Islet of Langerhans (tissue), 1 donor: ENCODE results near the gene SRMS.

Experiments
- FAIRE-seq: peaks from one replicate; lab custom pipeline; 2011; peaks lifted over from hg19 to GRCh38; lab: Jason Lieb, UNC

The SRMS gene, protein sequence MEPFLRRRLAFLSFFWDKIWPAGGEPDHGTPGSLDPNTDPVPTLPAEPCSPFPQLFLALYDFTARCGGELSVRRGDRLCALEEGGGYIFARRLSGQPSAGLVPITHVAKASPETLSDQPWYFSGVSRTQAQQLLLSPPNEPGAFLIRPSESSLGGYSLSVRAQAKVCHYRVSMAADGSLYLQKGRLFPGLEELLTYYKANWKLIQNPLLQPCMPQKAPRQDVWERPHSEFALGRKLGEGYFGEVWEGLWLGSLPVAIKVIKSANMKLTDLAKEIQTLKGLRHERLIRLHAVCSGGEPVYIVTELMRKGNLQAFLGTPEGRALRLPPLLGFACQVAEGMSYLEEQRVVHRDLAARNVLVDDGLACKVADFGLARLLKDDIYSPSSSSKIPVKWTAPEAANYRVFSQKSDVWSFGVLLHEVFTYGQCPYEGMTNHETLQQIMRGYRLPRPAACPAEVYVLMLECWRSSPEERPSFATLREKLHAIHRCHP

DNA sequence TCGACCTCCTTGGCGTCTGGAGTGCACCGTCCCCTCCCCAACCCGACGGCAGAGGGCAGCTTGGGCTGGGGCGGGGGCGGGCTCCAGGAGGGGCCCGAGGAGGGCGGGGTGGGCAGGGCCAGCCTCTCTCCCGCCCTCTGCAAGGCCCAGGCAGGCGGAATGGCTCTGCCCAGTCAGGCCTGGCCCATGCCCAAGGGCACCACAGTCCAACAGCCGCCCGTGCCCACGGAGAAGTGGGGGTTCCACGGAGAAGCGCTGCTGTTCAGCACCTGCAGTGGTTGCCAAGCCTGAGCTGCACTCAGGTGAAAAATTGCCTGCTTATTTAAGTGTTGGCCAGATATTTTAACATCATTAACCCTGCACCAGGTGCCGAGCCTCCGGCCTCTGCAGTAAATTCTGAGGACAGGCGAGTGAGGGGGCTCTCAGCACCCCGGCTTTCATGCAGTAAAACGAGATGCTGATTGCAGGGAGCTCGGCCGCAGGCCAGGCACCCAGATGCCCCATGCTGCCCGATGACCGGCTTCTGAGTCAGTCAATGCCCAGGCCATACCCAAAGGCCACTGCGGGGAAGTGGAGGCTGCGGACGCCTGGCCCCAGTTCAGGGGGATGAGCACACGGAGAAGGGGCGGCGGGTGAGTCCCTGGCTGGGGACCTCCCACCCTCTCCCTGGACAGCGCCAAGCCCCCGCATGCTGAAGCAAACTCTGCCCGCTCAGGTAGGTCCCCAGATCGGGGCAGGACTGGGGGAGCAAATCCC, at the start of gene SRMS:
Gene SRMS, minus strand, starts transcription at position 25 of the 756 bp plus-strand sequence. CDS start 286 bp downstream, outside the sequence.
- no peak for FAIRE-seq

DNA sequence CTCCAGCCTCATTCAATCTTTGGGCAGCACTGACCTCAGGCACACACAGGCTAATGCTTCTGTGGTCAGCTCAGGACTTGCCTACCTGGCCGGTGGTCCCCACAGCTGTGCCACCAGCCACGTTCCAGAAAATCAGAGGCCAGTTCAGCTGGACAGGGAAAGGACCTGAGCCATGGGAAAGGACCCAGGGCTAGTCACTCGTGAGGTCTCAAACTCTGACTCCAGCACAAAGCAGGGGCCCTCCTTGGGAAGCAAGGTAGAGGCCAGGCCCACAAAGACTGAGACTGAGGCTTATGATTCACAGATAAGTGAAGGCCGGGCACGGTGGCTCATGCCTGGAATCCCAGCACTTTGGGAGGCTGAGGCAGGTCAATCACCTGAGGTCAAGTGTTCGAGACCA, 48.9 kb upstream of the SRMS start:
- no peak for FAIRE-seq

DNA sequence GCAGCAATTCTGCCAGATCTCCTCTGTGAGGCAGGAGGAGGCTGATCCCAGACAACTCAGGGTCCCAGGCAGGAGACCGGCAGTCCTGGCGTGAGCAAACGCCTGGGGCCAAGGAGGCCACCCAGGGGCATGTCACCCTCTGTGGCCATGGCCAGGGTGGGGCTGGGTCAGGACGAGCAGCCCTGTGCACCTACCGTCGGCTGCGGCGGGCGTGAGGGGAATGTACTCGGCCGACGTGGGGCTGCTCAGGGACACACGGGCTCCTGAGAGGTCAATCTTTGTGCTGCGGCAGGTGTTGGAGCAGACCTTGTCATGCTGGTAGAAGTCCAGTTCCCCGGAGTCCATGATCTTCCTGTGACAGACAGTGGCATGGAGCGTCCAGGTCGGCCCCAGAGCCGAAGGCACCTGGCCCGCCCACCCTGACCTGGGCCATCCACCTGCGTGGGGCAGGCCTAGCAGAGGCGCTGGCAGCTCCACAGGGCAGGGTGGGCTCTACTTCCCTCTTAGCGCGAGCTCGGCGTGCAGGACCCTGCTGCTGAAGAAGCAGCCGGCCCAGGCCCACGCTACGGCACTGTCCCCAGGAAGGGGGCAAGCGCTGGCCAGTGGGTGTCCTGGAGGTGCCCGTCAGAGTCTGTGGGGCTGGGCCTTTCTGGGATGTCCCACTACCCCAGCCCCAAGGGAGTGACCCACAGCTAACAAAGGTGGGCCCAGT, 48.0 kb upstream of the SRMS start:
- no peak for FAIRE-seq

DNA sequence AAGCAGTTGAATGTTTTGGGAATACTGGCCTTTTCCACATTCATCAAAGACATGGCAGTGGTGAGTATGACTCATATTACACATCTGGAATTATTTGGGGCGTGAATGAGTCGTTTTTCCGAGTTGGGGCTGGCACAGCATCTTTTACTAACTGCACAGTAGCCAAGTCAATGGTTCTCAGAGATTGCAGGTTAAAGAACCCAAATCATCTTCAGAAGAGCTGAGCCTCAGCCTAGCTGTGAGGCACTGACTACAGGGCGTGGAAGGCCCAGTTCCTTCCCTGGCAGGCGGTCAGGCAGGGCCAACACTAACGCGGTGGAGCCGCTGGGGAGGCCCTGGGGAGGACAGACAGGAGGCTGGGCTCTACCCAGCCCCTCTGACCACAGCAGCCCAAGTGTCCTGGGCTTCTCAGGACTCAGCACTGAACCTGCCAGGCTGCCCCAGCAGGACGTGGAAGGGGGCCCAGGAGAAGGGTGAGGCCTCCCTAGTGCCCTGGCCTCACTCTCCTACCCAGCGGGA, 46.6 kb upstream of the SRMS start:
- no peak for FAIRE-seq

DNA sequence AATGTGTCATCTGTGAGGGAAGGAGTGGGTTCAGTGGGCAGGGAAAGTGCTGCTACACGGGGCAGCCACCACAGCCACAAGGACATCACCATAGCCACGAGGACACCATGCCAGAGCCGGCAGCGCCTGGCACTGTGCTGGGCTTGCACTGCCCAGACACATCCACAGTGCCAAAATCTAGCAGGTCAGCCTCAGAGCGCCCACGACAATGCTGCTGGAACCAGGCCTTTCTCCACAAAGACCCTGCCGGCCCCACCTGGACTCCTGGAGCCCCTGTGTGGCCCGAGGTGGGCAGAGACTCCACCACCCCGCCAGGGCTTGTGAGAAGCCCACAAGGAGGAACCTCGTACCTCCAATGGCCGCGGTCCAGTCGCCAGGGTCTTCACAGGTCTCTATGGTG, 45.1 kb upstream of the SRMS start:
- FAIRE-seq = no peak

DNA sequence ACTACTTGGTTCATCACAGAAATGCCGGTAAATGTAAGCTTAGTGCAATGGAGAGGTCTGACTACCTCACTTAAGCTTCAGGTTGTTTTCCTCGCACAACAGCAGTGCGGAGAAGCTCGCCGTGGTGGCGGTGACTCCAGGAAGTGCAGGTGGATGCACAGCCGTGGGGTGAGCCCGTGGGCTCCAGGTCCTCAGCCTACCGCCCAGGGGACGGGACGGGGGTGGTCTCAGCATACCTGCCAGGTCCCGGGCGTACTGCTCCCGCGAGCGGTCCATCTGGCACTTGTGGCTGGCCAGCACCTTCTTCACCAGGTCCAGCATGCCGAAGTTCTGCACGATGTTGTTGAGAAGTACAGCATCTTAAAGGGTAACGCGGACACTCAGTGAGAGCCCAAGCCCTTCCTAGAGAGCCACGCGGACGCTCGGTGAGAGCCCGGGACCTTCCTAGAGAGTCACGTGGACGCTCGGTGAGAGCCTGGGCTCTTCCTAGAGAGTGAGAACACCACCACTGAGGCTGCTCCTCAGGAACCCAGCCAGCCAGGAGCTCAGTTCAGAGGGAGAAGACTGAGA, 44.3 kb upstream of the SRMS start:
- FAIRE-seq = no peak

DNA sequence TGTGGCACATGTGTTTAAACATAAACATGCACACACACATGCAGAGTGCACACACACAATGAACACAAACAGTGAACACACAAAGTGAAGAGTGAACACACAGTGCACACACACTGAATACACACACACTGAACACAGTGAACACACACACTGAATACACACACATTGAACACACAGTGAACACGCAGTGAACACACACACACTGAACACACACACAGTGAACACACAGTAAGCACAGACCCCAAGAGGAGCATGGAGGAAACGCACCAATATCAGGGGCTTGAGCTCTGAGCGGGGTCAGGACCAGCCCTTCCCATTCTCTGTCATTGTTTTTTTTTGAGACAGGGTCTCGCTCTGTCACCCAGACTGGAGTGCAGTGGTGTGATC, 43.6 kb upstream of the SRMS start:
- no peak for FAIRE-seq

DNA sequence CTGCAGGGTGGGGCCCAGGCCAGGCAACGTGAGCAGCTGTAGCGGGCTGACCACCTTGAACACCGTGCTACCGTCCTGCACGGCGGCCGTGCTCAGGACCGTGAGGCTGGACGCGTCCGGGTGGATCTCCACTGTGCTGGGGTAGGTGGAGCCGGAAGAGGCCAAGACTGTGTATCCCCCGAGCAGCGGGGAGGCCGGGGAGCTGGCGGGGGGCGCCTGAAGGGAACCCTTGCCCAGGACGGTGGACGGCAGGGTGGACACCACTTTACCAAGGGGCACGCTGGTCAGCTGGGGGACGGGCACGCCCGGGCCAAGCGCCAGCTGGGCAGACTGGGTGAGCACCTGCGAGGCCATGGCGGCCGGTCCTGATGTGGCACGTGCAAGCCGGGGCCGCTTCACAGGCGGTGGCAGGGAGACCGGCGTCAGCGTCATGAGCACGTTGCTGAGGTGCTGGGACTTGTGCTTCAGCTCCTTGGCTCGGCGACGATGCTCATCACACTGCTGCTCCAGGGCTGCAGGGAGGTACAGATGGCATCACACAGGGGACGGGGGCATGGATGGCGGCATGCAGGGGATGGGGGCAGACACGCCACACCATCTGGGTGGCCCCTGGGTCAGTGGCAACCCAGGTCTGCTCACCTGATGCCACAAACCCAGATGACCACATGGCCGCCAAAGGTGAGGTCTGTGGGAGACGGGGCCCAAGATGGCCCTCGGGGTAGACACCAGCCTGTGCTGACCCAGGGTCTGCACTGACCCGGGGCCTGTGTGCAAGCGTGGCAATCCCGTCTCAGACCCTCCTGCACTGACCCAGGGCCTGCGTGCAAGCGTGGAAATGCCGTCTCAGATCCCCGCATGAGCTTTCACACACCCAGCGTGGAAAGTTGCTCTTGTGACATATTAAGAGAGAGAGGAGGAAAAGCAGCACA, 42.9 kb upstream of the SRMS start:
- FAIRE-seq = no peak

DNA sequence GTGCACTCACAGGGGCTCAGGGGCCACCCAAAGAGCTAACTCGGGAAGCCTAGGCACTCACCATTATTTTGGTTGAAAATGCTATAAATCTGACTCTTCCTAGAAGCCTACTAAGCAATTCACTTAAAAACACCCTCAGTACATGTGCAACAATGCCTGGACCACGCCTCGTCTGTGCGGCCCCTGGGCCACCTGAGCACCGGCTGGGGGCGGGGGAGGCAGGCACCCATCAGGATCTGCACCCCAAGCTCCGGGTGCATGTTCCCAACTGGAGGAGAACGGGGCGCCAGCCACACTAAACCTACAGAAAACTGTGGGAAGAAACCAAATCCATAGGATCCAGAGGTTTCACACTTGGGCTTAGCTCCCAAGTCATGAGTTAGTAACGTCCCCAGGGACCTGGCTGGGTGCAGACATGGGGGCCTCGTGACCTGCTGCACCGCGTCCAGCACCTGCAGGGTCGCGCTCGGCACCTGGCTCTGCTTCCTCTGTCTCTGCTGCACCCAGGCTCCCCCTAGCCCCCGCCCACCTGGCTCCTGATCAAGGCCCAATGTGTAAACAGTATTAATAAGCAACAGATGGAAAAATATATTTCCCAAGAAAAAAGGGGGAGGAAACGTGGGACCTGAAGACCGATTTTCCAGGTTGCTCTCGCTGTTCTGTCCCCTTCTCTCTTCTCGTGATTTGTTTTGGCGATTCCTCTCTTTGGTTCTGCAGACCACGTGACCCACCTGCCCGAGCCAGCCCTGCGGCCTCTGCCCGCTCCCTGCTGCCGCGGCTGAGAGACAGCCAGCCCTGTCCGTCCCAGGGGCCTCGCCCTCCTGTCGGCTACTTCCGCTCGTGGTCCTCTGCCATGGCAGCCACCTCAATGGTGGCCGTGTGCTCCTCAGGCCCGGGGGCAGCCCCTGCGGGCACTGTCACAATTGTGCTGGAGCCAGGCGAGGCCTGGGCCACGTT, 42.0 kb upstream of the SRMS start:
- no peak for FAIRE-seq

DNA sequence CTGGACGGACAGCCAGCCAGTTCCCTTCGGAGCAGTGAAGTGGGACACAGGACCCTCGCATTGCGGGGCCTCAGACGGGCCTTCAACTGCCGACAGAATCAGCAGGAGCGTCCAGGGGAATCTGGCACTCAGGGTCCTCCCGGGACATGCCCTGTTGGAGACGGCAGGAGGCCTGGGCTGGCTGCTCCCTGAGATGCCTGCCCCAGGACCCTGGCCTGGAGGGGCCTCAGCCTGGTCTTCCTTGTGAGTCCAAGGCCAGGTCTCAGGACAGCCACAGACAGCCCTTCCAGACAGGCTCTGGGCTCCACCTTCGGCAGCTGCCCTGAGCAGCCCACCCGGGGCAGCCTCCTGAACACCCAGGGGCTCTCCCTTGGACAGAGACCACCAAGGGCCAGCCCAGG, 41.1 kb upstream of the SRMS start:
- FAIRE-seq = no peak

DNA sequence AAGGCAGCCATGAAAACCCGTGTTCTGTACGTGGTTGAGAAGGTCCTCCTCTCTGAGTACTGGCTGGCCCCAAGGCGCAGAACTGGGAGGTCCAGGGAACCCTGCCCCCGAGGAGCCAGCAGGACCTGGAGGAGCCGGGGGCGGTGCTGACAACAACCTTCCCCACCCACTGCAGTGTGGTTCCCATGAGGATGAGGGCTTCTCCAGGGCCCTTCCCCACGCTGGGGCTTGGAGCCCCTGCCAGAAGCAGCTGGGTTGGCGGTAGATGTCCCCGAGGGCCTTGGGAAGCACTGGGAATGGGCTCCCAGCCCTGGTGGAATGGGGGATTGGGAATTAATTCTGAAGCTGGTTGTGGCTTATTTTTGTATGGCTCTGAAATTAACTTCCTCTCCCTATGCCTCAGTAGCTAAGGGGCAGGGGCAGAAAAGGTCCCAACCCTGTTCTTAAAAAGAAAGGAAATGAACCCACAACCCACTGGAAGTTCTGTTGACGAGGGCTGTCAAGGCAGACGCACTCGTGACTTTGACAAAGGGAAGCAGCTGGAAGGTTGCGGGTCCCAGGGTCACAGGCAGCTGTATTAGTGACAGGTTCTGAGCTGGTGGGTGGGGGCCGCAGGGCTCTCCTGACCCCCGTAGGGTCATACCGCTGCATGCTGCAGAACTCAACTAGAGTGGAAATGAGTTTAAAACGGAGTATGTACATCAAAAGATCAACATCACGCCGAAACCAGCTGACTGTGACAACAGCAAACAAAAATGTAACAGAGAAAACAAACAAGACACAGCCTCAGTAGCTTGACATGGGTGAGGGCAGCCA, 40.4 kb upstream of the SRMS start:
- no peak for FAIRE-seq

DNA sequence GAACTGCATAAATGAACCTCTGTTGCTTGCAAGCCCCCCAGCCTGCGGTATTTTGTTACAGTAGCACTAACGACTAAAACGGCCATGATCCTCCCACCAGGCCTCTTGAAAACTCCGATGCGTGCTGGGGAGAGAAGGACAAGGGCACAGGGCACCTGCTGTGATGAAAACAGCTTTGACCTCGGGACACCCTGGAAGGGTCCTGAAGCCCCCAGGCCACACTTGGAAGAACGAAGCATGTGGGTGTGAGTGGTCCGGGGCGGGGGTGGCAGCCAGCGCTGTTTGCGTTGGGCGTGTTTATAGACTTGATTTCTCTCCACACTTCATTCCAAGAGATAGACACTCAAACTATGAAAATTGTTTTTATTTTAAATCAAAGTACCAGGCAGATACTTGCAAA, 39.7 kb upstream of the SRMS start:
- no peak for FAIRE-seq

DNA sequence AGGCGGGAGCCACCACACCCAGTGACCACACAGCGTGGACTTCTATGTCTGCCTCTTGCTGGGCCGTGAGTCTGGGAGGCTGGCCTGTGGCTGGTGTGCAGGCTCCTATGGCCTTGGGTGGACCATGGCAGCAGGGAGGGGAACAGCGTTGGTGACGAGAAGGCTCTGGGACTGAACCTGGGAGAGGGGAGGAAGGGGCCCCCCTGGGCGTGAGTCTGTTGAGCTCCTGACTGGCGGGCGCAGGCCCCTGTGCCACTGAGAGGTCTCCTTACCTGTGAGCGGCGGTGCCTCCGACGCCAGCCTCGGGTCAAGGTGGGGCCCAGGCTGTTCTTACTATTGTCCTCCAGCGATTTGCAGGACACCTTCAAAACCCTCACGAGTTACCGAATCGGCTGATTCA, 39.2 kb upstream of the SRMS start:
- FAIRE-seq = no peak

DNA sequence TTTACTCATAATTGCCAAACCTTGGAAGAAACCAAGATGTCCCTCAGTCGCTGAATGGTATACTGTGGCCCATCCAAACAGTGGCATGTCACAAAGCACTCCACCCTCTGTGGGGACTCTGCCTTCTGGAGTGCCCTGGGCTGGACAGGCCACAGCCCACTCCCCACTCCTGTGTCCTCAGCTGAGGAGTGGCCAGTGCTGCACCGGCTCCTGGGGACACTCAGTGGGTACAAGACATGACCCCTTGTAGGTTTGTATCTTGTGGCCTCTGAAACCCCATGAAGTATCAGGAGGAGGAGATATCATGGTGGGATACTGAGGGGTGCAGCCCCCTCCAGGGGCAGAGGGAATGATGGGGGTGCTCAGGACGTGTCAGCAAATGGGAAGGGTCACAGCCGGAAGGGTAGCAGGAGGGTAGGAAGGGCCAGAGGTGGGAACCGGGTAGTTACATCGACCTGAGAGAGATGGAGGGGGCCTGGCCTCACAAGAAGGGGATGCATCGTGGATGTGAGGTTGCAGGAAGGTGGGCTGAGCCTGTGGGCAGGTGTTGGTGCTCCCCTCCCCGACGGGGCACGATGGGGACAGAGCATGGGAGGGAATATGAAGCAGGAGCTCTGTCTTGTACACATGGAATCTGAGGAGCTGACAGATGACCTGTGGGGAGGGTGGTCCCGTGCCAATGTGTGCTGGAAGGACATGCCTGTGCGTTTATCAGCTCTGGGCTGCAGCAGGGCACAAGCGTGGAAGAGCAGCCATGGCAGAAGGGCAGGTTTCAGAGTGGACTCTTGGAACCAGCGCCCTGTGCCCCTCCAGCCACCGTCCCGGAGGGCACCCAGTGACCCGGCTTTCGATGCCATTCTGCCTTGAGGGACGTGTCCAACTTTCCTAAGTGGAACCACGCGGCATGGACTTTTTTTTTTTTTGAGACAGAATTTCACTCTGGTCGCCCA, 38.3 kb upstream of the SRMS start:
- no peak for FAIRE-seq

DNA sequence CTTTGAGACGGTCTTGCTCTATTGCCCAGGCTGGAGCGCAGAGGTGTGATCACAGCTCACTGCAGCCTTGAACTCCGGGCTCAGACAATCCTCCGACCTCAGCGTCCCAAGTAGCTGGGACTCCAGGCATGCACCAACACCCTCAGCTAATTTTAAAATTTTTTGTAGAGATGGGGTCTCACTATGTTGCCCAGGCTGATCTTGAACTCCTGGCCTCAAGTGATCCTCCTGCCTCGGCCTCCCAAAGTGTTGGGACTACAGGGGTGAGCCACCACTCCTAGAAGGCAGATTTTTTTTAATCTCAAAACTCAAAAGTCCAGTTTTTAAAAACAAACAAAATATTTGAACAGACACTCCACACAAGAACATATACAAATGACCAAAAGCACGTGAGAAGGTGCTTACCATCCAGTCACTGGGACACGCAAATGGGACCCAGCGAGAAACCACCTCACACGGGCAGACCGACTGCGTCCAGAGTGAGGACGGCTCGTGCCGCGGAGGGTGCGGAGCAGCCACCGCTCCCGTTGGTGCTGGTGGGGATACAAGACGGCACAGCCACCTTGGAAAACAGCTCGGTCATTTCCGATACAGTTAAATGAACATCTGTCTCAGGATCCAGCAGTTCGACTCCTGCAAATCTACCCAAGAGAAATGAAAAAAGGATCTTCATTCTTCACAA, 35.0 kb upstream of the SRMS start:
- FAIRE-seq = no peak

DNA sequence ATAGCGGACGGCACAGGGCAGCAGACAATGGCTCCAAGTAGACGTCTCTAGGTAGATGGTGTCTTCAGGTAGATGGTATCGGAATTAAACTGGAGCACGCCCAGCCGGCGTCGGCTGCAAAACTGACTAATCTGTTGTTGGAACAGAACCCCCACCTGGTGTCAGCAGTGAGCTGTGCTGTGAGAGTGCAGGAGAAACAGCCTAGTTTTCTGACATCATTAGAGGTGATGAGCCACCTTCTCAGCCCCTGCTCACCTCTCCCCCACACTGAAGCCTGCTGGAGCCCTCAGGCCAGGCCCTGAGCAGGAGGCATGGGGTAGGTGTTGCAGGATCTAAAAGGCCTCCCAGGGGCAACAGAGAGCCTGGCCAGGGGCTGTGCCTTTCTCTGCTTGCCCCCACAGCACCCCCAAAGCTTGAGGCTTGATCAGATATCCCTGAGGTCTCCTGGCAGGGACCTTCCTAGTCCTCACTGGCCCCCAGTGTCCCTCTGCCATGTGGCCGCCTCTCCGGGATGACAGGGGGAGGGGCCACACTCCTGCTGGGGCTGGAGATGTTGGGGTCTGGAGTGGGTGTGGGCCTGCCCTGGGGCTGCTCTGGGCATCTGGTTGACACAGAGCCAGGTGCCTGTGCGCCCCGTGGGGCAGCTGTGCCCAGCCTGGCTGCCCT, 33.4 kb upstream of the SRMS start:
- FAIRE-seq = no peak
